Camera-type eye (tissue), 1 donor: ENCODE results near the gene ENO2. TPM values are rescaled to one million over a fixed set of nuclear protein-coding genes. Genes with fewer than 3 reads are reported as not detected.

Experiments
- total RNA-seq: library from RNA; depleted of rRNA; stranded (reverse); fragments of >200 nt; gene quantifications from one replicate; pipeline ENCODE4 v1.2.3, GENCODE V29; 2014

Gene ENO2
- total RNA-seq, result 172 TPM

GRCh38 chr12:6914246-6914946 is at the start of gene ENO2:
Gene ENO2 (plus strand): TSS chr12:6914580. CDS start chr12:6915833, 1,253 bp downstream.

GRCh38 chr12:6867413-6868210 is 46.8 kb upstream of the ENO2 start, which contains the start of gene TPI1:
Gene TPI1 (plus strand): TSS chr12:6867531. CDS start chr12:6867567, 36 bp downstream.

DNA sequence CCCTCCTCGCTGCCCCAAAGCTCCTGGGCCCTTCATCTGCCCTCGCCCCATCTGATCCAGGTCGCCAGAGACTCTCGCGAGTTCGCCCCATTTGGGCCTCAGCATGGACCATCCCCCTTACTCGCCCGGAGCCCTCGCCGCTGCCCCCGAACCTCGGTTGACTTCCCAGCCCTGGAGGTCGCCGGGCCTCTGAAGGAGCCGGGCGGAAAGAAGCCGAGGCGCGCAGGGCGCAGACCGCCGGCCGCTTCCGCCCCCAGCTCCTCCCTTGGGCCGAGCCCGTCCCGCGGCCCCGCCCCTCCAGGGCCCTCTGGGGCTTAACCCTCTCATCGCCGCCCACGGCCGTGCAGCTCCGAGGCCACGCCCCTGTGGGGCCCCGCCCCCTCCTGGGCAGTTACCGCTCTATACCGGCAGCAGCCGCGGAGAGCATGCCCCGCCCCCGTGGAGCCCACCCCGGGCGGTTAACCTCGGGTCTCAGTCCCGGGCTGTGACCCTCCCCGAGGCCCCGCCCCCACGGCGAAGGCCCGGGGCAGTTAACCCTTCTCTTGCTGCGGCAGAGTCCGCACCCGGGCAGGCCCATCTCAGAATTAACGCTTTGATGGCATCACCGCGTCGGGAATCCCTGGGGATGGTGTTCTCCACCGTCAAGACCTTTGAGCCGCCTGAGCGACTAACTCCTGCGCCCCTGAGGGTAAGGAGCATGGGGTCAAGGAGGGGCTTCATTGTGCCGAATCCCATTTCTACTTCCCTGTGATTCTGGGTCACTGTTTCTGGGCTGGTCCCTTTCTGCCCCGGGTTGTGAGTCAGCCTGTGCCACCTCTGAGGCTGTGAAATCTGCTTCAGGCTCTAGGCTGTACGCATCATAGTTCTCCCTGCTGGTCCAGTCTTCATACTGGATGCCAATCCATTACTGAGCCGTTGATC is 41.0 kb upstream of the ENO2 start, which contains the start of gene SPSB2:
SPSB2 (minus strand) TSS at position 210 of the 921 bp plus-strand sequence. CDS start 402 bp downstream, outside the sequence.

DNA sequence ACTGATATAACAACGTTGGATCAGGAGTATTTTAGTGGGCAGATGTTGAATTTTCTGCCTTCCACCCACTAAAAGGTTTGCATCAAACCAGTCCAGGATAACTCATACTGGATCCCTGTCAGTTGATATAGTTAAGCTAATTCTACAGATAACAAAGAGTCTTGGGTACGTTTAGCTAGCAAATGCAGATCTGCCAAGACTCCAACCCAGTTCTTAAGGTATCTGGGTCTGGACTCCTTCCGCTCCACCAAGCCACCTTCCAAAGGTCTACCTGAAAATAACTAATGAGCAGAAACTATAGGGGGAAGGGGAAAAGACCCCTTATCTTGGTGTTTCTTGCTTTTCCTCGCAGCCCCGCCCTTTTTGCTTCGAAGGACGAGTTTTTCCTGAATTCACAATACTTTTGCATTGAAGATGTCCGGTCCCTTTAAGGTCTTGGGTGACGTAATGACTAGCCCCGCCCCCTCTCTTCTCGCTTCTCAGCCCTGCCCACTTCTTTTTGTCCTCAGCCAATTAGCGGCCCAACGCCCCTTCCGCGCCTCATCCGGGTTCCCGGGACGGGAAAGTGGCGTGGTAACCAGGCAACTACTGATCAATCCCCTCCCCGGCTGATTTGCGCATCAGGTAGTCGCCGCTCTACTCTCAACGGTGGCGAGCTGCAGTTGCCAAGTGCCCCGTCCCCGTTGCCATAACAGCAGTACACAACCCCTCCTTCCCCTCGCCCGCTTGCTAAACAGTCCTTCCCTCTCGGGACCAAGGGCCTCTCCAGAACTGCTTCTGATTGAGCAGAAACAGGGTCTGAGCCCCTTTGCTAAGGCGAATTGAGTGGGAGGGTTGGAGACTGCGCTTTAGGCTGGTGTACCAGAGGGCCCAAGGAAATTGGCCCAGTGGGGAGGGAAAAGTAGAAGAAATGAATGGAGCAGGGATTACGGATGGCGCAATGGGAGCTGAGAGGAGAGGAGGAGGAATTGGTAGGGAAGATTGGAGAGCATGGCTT is 9.8 kb upstream of the ENO2 start, which contains the start of gene LRRC23:
LRRC23 (plus strand) TSS at position 543 of the 997 bp plus-strand sequence. CDS start 812 bp downstream, outside the sequence.

DNA sequence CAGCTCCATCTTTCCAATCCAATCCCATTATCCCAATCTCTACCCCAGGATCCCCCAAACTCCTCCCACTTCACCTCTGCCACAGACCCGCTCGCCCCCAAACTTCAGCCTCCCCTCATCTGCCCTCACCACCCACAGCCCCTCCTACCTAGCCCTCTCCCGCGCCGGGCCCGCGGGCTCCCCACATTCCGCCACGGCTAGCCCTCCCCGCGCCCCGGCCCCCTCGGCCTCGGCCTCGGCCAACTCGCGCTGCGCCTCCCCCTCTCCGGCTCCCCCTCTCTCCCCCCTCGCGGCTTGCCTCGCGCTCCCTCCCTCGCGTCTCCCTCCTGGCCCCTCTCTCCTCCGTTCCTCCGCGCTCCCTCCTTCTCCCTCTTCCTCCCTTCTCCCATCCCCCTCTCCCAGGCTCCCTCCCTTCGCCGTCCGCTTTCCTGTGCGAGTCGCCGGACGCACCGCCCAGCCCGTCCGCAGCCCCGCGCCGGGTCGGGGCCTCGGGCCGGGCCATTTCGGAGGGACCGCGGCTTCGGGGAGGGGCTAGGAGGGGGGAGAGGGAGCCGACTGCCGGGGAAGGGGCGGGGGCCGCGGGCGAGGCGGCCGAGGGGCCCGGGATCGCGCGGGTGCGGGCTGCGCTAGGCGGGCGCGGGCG is 13.1 kb downstream of the ENO2 start, which contains the start of gene ATN1:
ATN1 (plus strand) TSS at position 581 of the 643 bp plus-strand sequence. CDS start 6,043 bp downstream, outside the sequence.

GRCh38 chr12:6943722-6944380 is 29.5 kb downstream of the ENO2 start, which contains the start of the genes C12orf57 and RNU7-1:
Gene C12orf57 (plus strand): TSS chr12:6944022. CDS start chr12:6944122, 100 bp downstream.
Gene RNU7-1 (plus strand): TSS chr12:6943816.

GRCh38 chr12:6950811-6951540 is 36.6 kb downstream of the ENO2 start, which contains the start of gene PTPN6:
Gene PTPN6 (plus strand): TSS chr12:6951356. CDS start chr12:6951513, 157 bp downstream.

Other genes starting within 250 kb of the ENO2 start
- 40.8 TPM for gene ZNF384, start 225.2 kb upstream of the ENO2 start, total RNA-seq
- gene PIANP, start 213.8 kb upstream of the ENO2 start, total RNA-seq, result 2.2 TPM
- 47.9 TPM for gene COPS7A, start 190.5 kb upstream of the ENO2 start, total RNA-seq
- 153 TPM for gene MLF2, start 161.4 kb upstream of the ENO2 start, total RNA-seq
- gene PTMS, start 148.2 kb upstream of the ENO2 start, total RNA-seq, result 186 TPM
- gene LAG3, start 142.1 kb upstream of the ENO2 start, total RNA-seq, result 0.60 TPM
- 7.2 TPM for gene CD4, start 125.1 kb upstream of the ENO2 start, total RNA-seq
- gene GPR162, start 92.8 kb upstream of the ENO2 start, total RNA-seq, result 35.4 TPM
- 97.3 TPM for gene P3H3, start 86.2 kb upstream of the ENO2 start, total RNA-seq
- 223 TPM for gene GNB3, start 73.7 kb upstream of the ENO2 start, total RNA-seq
- 6.3 TPM for gene CDCA3, start 63.3 kb upstream of the ENO2 start, total RNA-seq
- 52.8 TPM for gene USP5, start 62.4 kb upstream of the ENO2 start, total RNA-seq
- gene TPI1, start 47.0 kb upstream of the ENO2 start, total RNA-seq, result 547 TPM
- 5.1 TPM for gene SPSB2, start 41.3 kb upstream of the ENO2 start, total RNA-seq
- gene LRRC23, start 9.8 kb upstream of the ENO2 start, total RNA-seq, result 14.5 TPM
- 50.9 TPM for gene ATN1, start 13.4 kb downstream of the ENO2 start, total RNA-seq
- not detected for gene RNU7-1, start 29.2 kb downstream of the ENO2 start, total RNA-seq
- gene C12orf57, start 29.4 kb downstream of the ENO2 start, total RNA-seq, result 139 TPM
- 5.1 TPM for gene PTPN6, start 36.8 kb downstream of the ENO2 start, total RNA-seq
- 135 TPM for gene PHB2, start 56.1 kb downstream of the ENO2 start, total RNA-seq
- gene EMG1, start 56.3 kb downstream of the ENO2 start, total RNA-seq, result 34.5 TPM
- 14.7 TPM for gene LPCAT3, start 103.9 kb downstream of the ENO2 start, total RNA-seq
- gene C1S, start 146.1 kb downstream of the ENO2 start, total RNA-seq, result 91.4 TPM
- gene C1R, start 177.9 kb downstream of the ENO2 start, total RNA-seq, result 94.5 TPM
- gene C1RL, start 194.6 kb downstream of the ENO2 start, total RNA-seq, result 16.5 TPM
- 1.4 TPM for gene RBP5, start 214.3 kb downstream of the ENO2 start, total RNA-seq
- gene CLSTN3, start 215.8 kb downstream of the ENO2 start, total RNA-seq, result 170 TPM